HG02870 (cell line): Measurements from ENCODE around the gene WNK3.
"Not testable (repeated sequence)": the region's sequence is repeated elsewhere in the genome, so short reads cannot be mapped to it uniquely, and the experiment has no call there.

ENCODE experiments used
- ATAC-seq: cut with Tn5 transposase; IDR thresholded peaks from one replicate; pipeline ENCODE4 v1.9.1; 2021; ENCODE audit warnings: mild to moderate bottlenecking, moderate library complexity; ENCODE audit not compliant: unreplicated experiment

WNK3 gene

DNA sequence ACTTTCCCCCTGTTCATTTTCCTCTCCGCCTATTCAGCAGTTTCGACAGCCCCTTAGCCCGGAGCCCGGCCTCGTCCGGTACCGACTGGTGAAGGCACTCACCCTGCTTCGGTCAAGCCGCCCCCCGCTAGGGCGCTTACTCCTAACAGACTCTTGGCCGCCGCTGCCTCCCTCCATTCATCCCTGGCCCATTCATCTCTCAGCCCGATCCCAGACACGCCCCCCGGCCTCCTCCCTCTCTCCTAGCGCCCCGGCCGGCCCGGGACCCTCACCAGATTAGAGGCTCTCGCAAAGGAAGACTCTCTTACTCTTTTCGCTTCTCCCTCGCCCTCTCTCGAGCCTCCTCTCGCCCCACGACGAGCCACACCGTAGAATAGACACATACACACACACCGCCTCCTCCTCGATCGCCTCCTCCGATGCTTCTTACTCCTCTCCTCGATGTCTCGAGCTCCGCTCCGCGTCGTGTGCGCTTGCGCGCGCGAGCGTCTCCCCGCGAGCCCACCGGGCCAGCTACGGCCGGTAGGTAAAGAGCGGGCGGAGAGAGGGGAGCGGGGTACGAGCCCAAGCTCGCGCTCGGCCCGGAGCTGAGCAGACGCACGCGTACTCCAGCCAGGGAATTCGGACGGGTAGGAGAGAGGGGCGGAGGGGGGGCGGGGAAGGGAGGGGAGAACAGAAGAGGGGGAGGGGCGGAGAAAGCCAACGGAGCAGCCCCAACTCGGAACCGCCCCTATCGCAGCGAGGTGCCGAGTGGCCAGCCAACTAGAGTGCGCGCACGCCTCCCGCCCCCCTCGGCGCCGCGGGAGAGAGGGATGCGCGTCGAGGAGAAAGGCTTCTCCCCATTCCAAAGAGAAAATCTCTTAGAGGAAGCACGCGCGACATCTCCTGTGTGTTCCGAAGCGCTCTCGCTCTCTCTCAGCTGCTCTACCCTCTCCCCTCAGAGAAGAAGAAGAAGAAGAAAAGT is at the start of gene WNK3:
TSS of gene WNK3 (minus strand) at position 633 of the 964 bp plus-strand sequence.
- ATAC-seq: no peak

DNA sequence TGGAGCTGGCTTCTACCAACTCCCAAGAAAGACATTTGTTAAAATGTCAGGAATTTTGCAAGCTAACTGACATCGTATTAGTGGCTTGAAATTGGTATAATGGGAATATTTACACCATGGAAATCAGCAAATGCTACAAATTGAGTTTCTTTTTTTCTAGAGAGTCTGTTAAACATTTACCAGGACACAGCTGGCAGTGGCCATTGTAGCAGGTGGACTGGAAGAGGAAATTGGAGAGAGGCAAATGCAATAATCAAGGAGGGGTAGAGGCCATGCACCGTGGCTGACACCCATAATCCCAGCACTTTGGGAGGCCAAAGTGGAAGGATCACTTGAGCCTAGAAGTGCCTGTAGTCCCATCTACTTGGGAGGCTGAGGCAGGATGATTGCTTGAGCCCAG is 49.4 kb upstream of the WNK3 start:
- no peak for ATAC-seq

DNA sequence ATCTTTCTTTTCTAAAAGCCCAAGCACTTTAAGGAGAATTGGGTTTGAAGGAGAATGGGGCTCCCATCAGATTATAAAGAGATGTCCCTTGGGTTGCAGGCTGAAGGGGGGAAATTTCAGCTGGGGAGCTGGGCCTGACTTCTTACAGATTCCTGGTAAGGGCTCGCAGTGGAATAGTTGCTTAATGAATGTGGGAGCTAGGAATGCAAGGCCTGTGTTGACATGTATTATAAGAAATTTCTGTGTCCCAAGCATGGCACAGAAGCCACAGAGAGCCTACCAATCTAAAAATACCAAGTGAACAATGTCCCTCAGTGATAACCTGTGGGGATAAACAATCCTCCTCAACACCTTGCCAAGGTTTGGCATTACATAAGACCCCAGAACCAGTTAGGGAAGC is 39.3 kb upstream of the WNK3 start:
- no peak for ATAC-seq

DNA sequence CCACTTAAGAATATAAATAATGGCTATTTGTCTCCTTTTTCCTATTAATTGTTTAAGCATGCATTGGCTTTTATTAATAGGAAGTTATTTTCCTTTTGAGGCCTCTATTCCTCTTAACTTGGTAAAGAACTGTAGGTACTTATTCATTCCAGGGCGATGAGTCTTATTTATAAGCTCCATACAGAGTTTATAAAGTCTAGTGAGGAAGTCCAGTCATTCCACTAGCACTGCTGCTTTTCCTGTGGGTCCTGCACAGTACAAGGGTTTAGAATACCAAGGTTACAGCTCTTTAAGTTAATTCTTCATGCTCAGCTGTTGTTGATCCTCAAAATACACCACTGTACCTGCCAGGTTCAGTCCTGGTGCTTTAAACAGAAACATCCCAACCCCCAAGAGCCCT is 28.5 kb upstream of the WNK3 start:
- ATAC-seq: no peak

DNA sequence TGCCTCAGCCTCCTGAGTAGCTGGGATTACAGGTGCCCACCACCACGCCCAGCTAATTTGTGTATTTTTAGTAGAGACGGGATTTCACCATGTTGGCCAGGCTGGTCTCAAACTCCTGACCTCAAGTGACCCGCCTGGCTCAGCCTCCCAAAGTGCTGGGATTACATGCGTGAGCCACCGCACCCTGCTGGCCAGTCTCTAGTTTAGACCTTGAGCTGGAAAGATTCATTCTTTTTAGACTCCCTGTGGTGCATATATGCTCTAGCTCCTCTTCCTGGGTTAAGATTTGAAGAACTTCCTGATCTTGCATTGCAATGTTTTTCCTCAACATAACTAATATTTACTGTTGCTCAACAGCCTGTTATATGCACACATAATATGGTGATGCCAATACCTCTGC is 26.8 kb upstream of the WNK3 start:
- ATAC-seq: not testable (repeated sequence)

DNA sequence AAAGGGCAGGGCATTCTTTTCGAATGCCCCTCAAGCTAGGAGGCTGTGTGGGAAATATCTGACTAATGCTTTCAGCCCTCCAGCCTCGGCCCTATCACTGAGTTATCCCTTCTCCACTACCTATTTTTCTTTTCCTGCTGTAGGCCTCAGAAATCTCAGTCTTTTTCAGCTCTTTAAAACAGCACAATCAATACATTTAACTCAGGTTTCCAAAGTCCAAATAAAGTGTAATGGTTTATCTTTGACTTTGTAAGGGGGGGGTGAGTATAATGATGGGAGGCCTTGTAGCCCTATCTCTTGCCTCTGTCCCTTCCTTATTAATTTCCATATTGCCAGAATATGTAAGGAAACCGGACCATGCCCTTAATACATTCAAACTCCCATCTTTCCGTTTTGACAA is 1.6 kb upstream of the WNK3 start:
- ATAC-seq: no peak

DNA sequence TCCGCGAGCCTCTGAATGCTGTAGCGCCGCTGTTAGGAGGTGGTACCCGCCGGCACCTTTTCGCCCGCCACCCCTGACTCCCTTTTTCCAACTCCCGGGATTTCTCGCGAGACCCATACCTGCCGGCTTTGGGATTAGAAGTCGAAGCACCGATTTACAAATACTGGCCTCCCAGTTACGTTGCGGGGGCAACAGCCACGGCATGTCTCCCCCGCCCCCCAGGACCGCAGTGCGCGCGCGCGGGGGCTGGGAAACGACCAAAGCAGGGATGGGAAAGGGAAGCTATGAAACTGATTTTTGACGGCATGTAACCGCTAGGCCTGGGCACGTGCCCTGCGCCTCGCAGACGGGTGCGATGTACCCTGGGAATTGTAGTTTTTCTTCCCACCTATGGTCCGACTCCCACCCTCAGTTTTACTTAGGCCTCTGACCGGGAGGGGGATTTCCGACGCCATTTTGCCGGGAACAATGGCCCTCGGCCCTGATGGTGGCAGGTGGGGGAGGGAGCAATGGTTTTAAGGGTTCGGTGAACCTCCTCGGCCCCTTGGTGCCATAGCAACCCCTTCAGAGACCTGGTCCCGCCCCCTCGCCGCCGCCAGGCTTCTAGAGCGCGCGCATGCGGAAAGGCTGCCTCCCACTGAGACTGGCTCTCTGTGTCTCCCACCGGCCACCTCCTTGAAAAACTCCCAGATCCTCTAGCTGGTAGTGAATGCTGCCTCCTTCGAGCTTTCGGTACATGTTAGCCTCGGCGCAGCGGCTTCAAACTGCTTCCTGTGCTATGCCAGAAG is 772 bp upstream of the WNK3 start:
- no peak for ATAC-seq

DNA sequence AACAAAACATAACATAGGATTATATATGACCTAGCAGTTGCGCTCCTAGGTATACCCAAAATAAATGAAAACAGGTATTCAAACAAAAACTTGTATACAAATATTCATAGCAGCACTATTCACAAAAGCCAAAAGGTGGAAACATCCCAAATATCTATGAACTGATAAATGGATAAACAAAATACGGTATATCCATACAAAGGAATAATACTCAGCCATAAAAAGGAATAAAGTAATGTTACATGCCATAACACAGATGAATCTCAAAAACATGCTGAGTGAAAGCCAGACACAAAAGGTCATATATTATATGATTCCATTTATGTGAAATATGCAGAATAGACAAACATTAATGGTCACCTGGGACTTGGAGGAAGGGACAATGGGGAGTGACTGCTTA is 5.2 kb downstream of the WNK3 start:
- ATAC-seq: no peak

DNA sequence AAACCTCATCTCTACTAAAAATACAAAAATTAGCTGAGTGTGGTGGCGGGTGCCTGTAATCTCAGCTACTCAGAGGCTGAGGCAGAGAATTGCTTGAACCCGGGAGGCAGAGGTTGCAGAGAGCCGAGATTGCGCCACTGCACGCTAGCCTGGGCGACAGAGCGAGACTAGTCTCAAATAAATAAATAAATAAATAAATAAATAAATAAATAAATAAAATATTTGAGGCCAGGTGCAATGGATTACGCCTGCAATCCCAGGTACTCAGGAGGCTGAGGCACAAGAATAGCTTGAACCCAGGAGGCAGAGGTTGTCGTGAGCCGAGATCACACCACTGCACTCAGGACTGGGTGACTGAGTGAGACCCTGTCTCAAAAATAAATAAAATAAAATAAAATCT is 20.5 kb downstream of the WNK3 start:
- ATAC-seq: not testable (repeated sequence)

DNA sequence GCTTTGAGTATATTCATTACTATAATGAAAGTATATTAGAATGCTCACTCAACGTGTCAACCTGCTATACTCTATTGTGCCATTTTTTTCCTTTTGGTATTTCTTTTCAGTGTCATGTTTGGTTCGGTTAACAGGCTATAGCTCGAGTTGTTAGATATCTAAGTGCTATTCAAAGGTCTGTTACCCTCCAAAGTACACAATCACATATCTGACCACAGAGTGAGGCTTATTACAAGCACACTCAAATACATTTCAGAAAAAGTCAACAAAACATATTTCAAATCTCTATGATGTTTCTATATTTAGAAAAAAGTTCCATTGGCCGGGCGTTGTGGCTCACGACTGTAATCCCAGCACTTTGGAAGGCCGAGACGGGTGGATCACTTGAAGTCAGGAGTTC is 32.8 kb downstream of the WNK3 start:
- ATAC-seq: no peak

DNA sequence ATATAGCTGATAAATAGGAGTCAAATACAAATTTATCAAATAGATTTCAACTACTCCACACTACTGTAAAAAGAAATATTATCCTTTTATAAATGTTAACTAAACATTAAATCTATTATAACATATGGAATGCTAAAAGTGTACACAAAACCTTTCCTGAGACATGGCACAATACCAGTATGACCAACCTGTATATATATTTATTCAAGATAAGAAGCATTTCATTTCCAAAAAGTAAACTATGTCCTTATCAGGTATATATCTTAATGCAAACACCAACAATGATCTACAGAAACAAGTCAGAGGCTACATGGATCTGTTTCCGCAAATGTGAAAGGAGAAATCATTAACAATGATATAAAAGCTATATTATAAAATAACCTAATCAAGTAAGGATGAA is 37.8 kb downstream of the WNK3 start:
- ATAC-seq: no peak

DNA sequence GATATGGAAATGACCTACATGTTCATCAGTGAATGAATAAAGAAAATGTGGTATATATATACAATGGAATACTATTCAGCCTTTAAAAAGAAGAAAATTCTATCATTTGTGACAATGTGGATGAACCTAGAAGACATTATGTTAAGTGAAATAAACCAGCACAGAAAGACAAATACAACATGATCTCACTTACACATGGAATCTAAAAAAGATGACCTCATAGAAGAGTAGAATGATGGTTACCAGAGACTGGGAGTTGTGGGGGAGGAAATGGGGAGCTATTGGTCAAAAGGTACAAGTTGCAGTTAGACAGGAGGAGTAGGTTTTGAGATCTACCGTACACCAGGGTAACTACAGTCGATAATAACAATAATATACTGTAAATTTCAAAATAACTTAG is 51.5 kb downstream of the WNK3 start:
- no peak for ATAC-seq

DNA sequence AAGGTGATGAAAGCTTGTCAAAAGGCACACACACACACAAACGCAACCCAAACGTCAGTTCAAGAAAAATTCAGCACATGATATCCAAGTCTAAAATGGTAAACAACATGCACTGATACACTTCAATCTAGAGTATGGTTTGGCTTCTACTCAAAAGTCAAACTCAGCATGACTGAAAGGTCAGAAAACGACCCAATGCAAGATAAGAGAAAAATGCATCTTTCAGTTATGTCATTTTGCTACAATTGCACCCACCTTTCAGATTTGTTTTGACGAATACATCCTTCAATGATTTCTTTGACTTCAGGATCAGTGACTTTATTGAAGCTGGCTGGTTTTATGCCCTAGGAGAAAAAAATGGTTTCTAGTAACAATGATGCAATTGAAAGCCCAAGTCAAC is 56.3 kb downstream of the WNK3 start:
- no peak for ATAC-seq

DNA sequence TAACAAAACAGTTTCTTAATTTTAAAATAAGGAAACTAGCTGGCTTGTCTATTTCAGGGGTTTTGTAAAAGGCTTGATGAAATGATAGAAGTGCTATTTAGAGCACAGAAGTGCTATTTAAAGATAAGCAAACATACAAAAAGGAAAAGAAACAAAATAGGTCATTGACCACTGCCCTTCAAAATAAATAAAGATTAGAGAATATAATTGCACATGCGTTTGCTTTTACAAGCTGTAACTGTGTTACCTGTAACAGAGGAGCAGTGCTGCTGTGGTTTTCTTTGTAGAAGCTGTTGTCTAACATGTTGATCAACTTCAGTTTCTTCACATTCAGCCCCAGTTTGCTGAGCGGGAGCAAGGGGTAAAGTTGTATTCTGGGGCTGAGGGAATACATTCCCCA is 63.5 kb downstream of the WNK3 start:
- no peak for ATAC-seq

DNA sequence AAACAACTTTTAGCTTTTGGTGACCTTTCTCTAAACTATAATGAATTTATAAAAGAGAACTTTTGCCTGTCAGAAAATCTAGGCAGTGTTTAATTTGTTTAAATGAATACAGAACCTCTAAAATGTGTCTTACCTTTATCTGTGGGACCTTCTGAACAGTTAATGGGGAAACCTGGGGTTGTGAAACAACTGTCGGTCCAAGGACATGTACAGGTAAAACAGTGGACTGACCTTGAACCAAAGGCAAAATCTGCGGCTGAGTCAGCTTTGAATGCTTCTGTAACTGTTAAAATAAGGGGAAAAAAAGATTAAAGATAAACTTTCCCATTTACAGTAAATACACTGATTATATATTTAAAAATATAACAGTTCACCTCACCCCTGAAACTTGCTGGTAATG is 65.1 kb downstream of the WNK3 start:
- no peak for ATAC-seq

DNA sequence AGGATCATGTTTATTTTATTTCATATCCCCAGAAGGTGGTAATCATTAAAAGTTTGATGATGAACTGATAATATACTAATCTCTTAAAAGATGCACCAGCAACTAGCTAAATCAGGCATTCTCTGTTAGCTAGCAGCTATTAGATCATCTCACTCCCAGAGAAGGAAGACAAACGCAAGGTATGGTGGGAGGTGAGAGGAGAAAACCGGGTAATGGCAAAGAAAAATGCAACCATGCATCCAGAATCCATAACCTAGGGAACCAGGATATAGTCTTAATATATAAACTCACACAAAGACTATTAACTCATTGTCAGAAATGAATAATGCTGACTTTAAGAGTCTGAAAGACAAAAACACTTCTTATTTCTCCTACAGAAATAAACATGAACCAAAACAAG is 66.1 kb downstream of the WNK3 start:
- ATAC-seq: no peak

DNA sequence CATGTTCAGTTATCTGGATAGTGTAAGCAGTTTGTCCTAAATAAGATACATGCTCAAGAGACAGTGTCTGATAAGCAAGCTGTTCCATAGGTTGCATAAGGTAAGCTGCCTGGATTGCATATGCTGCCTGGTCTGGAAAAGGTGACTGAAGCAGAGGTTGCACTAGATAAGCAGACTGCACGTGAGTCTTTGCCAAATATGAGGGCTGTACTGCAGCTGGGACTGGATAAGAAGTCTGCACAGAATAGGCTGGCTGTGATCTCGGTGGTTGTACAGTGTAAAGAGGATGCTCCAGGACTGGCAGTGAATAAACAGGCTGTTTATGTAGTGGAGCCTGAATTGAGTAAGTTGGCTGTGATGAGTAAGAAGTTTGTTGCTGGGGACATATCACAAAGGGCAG is 68.9 kb downstream of the WNK3 start:
- ATAC-seq: no peak

DNA sequence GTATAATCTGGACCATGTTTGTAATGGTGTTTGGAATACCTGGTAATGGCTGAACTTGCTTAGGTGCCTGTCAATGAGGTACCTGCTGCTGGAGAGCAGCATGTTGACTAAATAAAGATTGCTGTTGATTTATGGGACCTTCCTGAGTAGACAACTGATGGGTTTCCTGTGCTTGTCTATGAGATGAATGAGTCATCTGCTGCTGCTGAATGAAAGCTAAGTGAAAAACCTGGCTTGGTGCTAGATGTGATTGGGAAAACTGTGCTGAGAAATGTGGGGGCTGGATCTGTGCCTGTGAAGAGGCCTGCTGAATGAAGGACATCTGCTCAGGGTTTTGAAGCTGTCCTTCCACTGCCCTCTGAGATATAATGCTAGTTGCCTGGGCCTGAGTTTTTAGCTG is 69.6 kb downstream of the WNK3 start:
- no peak for ATAC-seq

DNA sequence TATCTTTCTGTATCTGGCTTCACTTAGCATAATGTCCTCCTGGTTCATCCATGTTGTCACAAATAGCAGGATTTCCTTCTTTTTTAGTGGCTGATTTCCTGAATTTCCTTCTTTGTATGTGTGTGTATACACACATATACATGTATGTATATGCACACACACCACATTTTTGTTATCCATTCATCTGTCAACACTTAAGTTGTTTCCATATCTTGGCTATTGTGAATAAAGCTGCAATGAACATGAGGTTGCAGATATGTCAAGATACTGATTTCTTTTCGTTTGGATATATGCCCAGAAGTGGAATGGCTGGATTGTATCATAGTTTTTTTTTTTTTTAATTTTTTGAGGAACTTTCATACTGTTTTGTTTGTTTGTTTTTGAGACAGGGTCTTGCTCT is 76.2 kb downstream of the WNK3 start:
- ATAC-seq: no peak

DNA sequence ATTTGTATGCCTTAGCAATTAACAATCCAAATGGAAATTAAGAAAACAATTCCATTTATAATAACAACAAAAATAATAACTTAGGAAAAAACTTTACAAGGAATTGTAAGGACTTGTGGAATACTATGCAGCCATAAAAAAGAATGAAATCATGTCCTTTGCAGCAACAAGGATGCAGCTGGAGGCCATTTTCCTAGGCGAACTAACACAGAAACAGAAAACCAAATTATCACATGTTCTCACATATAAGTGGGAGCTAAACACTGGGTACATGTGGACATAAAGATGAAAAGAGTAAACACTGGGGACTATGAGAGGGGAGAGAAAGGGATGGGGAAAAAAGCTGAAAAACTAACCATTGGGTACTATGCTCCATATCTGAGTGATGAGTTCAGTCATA is 77.4 kb downstream of the WNK3 start:
- ATAC-seq: no peak

DNA sequence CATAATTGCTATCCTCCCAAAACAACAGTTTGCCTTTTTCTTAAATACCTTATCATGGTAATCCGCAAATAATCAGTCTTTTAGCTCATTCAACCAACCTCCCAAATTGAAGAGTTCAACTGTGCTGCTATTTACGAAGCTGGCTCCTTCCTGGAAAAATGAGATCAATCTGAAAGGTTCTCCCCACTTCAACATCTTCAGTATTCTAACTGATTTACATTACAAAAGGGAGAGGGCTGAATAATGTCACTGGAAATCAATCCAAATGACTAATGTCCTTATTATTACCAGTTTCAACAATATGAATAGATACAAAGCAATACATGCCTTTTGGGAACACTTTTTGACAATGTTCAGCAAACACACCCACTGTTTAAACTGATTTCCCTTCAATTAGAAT is 86.2 kb downstream of the WNK3 start:
- no peak for ATAC-seq

DNA sequence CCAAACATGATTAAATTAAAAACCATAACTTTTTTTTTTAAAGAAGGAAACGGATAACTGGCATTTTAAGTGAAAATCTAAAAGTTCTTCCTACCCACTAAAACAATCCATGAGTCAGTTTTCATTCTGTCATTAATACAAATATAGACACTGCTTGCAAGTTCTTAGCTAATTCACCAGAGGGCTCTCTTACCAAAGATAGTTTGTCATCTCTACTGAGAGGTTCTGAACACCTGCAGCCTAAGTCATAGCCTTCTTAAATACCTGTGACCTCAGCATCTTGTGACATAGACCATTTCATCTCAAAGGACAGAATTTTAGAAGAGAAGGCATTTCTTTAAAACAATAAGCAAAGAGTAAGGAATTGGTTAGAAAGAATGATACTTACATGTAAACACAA is 109.5 kb downstream of the WNK3 start:
- ATAC-seq: no peak
